NCI-H345 treated with DMSO at 0.1 percent for 48 hours (cell line): ENCODE data around the gene TBX5.

Experiments
- DNase-seq: peaks from one replicate; lab custom pipeline; 2025; ENCODE audit not compliant: unreplicated experiment; lab: John Stamatoyannopoulos, UW

Gene TBX5

GRCh38 chr12:114406316-114406983, 506 bp upstream of the TBX5 start:
- no peak for DNase-seq

- DNase-seq: peak; percentile 20
These were observed 922 bp downstream of the TBX5 start for GRCh38 chr12:114404926-114405518.

GRCh38 chr12:114404083-114404925, 1.6 kb downstream of the TBX5 start:
- no peak for DNase-seq

GRCh38 chr12:114403690-114404066, 2.3 kb downstream of the TBX5 start:
- no peak for DNase-seq

- DNase-seq: no peak
These were observed 2.8 kb downstream of the TBX5 start for GRCh38 chr12:114403011-114403689.

- no peak for DNase-seq
These were observed 3.7 kb downstream of the TBX5 start for GRCh38 chr12:114402084-114402717.

GRCh38 chr12:114401328-114402083, 4.4 kb downstream of the TBX5 start:
- no peak for DNase-seq

GRCh38 chr12:114400925-114401324, 5.0 kb downstream of the TBX5 start:
- no peak for DNase-seq

GRCh38 chr12:114400361-114400811, 5.6 kb downstream of the TBX5 start:
- no peak for DNase-seq

- no peak for DNase-seq
These were observed 6.2 kb downstream of the TBX5 start for GRCh38 chr12:114399664-114400211.

GRCh38 chr12:114397978-114398881, 7.7 kb downstream of the TBX5 start:
- no peak for DNase-seq

- no peak for DNase-seq
These were observed 8.8 kb downstream of the TBX5 start for GRCh38 chr12:114396869-114397719.

- DNase-seq: no peak
These were observed 9.6 kb downstream of the TBX5 start for GRCh38 chr12:114396153-114396868.

GRCh38 chr12:114395755-114396152, 10.2 kb downstream of the TBX5 start:
- DNase-seq: no peak

GRCh38 chr12:114395233-114395632, 10.7 kb downstream of the TBX5 start:
- no peak for DNase-seq

GRCh38 chr12:114393569-114393968, 12.4 kb downstream of the TBX5 start:
- no peak for DNase-seq

- no peak for DNase-seq
These were observed 13.0 kb downstream of the TBX5 start for GRCh38 chr12:114392909-114393308.
